HG03066 (cell line): ENCODE data around the gene PAX1.

Experiments
- ATAC-seq: cut with Tn5 transposase; IDR thresholded peaks from one replicate; pipeline ENCODE4 v1.9.1; 2021; ENCODE audit warnings: low read depth; ENCODE audit not compliant: unreplicated experiment

Gene PAX1

GRCh38 chr20:21702553-21703470 is 2.7 kb upstream of the PAX1 start:
- no peak for ATAC-seq

- no peak for ATAC-seq
These were observed 1.6 kb upstream of the PAX1 start for GRCh38 chr20:21703717-21704407.

GRCh38 chr20:21704408-21705385 is 767 bp upstream of the PAX1 start:
- no peak for ATAC-seq

GRCh38 chr20:21706261-21707195 is 1.1 kb downstream of the PAX1 start:
- no peak for ATAC-seq

GRCh38 chr20:21707267-21707666 is 1.8 kb downstream of the PAX1 start:
- ATAC-seq, result no peak

- no peak for ATAC-seq
These were observed 2.7 kb downstream of the PAX1 start for GRCh38 chr20:21707999-21708737.

- ATAC-seq, result no peak
These were observed 3.5 kb downstream of the PAX1 start for GRCh38 chr20:21708738-21709534.

GRCh38 chr20:21709535-21709904 is 4.1 kb downstream of the PAX1 start:
- no peak for ATAC-seq

GRCh38 chr20:21710341-21710740 is 4.9 kb downstream of the PAX1 start:
- no peak for ATAC-seq

- no peak for ATAC-seq
These were observed 5.5 kb downstream of the PAX1 start for GRCh38 chr20:21710863-21711431.

GRCh38 chr20:21712443-21713059 is 7.1 kb downstream of the PAX1 start:
- ATAC-seq, result no peak

GRCh38 chr20:21713470-21713869 is 8.0 kb downstream of the PAX1 start:
- ATAC-seq, result no peak

- ATAC-seq, result no peak
These were observed 8.4 kb downstream of the PAX1 start for GRCh38 chr20:21713901-21714296.

GRCh38 chr20:21714297-21715192 is 9.1 kb downstream of the PAX1 start:
- no peak for ATAC-seq

- no peak for ATAC-seq
These were observed 9.9 kb downstream of the PAX1 start for GRCh38 chr20:21715193-21715881.
